Measurements from ENCODE around the gene SLC10A1.
"Not testable (repeated sequence)": the region's sequence is repeated elsewhere in the genome, so short reads cannot be mapped to it uniquely, and the experiment has no call there.

Gene SLC10A1

DNA sequence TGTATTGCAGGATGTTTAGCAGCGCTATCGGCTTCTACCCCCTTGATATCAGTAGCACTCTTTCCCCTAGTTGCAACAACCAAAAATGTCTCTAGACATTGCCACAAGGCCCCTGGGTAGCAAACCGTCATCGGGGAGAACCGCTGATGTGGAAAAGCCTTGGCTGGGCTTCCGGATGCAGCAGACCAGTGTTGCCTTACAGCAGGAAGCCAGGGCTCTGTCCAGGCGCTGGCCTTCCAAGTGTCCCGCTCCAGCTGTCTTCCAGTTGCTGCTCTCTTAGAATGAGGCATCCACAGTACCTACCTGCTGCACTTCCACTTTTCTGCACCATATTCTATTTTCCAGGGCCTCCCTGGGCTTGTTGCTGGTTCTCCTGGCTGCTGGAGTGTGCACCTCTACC lies 22.6 kb upstream of the SLC10A1 start:
- no peak for TF ChIP-seq CTCF (IDR thresholded peaks at IDR 0.05; ENCODE audit: borderline replicate concordance, insufficient read depth, low read depth, low read length)
- H3K4me3 ChIP-seq (ENCODE audit: low read depth, low read length): no peak overlapping the region

- H3K4me3 ChIP-seq (ENCODE audit: low read depth, low read length): no peak overlapping the region
- peak; percentile 65 for TF ChIP-seq CTCF (IDR thresholded peaks at IDR 0.05; ENCODE audit: borderline replicate concordance, insufficient read depth, low read depth, low read length)
These were observed 21.7 kb upstream of the SLC10A1 start for GRCh38 chr14:69818758-69819191.

DNA sequence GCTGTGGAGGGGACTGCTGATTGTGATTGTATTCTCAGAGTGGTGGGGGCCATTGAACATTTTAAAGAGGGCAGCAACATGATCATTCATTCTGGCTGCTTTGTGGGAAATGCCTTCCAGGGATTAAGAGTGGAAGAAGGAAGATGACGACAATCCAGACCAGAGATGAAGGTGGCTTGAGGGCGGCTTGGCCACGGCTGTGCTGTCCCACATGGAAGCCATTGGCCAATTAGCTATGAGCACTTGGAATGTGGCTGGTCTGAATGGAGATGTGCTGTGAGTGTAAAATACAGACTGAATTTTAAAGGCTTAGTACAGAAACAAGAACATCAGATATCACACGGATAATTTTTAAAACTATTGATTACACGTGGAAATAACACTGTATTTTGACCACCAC lies 19.2 kb upstream of the SLC10A1 start:
- TF ChIP-seq CTCF (IDR thresholded peaks at IDR 0.05; ENCODE audit: borderline replicate concordance, insufficient read depth, low read depth, low read length): no peak
- no peak overlapping the region for H3K4me3 ChIP-seq (ENCODE audit: low read depth, low read length)

GRCh38 chr14:69815556-69815955 lies 18.5 kb upstream of the SLC10A1 start:
- no peak for TF ChIP-seq CTCF (IDR thresholded peaks at IDR 0.05; ENCODE audit: borderline replicate concordance, insufficient read depth, low read depth, low read length)
- H3K4me3 ChIP-seq (ENCODE audit: low read depth, low read length): no peak overlapping the region

- no peak overlapping the region for H3K4me3 ChIP-seq (ENCODE audit: low read depth, low read length)
- TF ChIP-seq CTCF (IDR thresholded peaks at IDR 0.05; ENCODE audit: borderline replicate concordance, insufficient read depth, low read depth, low read length): no peak
These were observed 17.4 kb upstream of the SLC10A1 start for GRCh38 chr14:69814397-69814796.

- not testable (repeated sequence) for H3K4me3 ChIP-seq (ENCODE audit: low read depth, low read length)
These were observed 16.3 kb upstream of the SLC10A1 start for GRCh38 chr14:69813346-69813745.

- TF ChIP-seq CTCF (IDR thresholded peaks at IDR 0.05; ENCODE audit: borderline replicate concordance, insufficient read depth, low read depth, low read length): no peak
- H3K4me3 ChIP-seq (ENCODE audit: low read depth, low read length): no peak overlapping the region
These were observed 15.7 kb upstream of the SLC10A1 start for GRCh38 chr14:69812711-69813110.

DNA sequence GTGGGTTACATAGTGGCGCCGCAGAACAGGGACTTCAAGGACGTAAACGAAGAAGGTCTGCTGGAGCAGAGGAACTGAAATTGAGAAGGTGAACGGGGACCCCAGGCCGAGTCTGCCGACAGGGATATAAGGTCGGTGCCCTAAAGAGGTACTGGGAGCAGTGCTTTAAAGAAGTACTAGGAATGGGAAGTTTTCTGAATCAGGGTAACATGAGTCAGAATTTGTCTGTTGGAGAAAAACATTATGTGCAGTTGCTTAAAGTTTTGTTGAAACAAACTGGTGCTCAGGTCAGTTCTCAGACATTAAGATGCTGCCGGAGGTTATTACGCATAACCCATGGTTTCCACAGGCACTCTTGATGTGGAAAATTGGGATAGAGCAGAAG lies 14.8 kb upstream of the SLC10A1 start:
- no peak overlapping the region for H3K4me3 ChIP-seq (ENCODE audit: low read depth, low read length)
- TF ChIP-seq CTCF (IDR thresholded peaks at IDR 0.05; ENCODE audit: borderline replicate concordance, insufficient read depth, low read depth, low read length): no peak
